NT2/D1 (cell line): Measurements from ENCODE around the gene CNNM1.

Experiments
- SUZ12 ChIP-seq: IDR thresholded peaks from 2 replicates; pipeline ENCODE4 v1.6.1; 2011; ENCODE audit not compliant: insufficient read length, insufficient read depth; ENCODE audit errors: extremely low read depth
- YY1 ChIP-seq: IDR thresholded peaks from 2 replicates; pipeline ENCODE4 v1.6.1; 2011; ENCODE audit not compliant: insufficient read length, insufficient read depth

- no peak for TF ChIP-seq SUZ12
- no peak for TF ChIP-seq YY1
Observed at GRCh38 chr10:99357691-99358090, 28.5 kb downstream of the CNNM1 start.
